Forelimb muscle (tissue), 1 donor: ENCODE results near the gene CLASP1. TPM values are rescaled to one million over a fixed set of nuclear protein-coding genes. Genes with fewer than 3 reads are reported as not detected.
"Not testable (repeated sequence)": the region's sequence is repeated elsewhere in the genome, so short reads cannot be mapped to it uniquely, and the experiment has no call there.

ENCODE experiments used
- DNase-seq: peaks from one replicate; pipeline ENCODE4 v3.0.0-alpha.2; 2013; ENCODE audit warnings: low read depth
- polyA plus RNA-seq: library from polyadenylated mRNA; unstranded; fragments of 120-200 nt; gene quantifications from one replicate; pipeline ENCODE4 v1.2.1, GENCODE V29; 2013; ENCODE audit not compliant: insufficient read length

CLASP1 gene
- polyA plus RNA-seq, 1 donor = 56.7 TPM

GRCh38 chr2:121351521-121352318 lies 297.5 kb downstream of the CLASP1 start:
- no peak for DNase-seq

GRCh38 chr2:121350890-121351289 lies 298.4 kb downstream of the CLASP1 start:
- DNase-seq = no peak

GRCh38 chr2:121350402-121350775 lies 298.9 kb downstream of the CLASP1 start:
- no peak for DNase-seq

- no peak for DNase-seq
Measured at GRCh38 chr2:121349721-121350401, 299.4 kb downstream of the CLASP1 start.

GRCh38 chr2:121348128-121348740 lies 301.0 kb downstream of the CLASP1 start:
- no peak for DNase-seq

GRCh38 chr2:121346859-121347258 lies 302.4 kb downstream of the CLASP1 start:
- no peak for DNase-seq

GRCh38 chr2:121346407-121346806 lies 302.9 kb downstream of the CLASP1 start:
- DNase-seq = no peak

- DNase-seq = no peak
Measured at GRCh38 chr2:121345887-121346286, 303.4 kb downstream of the CLASP1 start.

GRCh38 chr2:121345101-121345500 lies 304.2 kb downstream of the CLASP1 start:
- no peak for DNase-seq

- not testable (repeated sequence) for DNase-seq
Measured at GRCh38 chr2:121343828-121344399, 305.3 kb downstream of the CLASP1 start.

GRCh38 chr2:121343191-121343590 lies 306.1 kb downstream of the CLASP1 start:
- no peak for DNase-seq

- DNase-seq = no peak
Measured at GRCh38 chr2:121342751-121343150, 306.5 kb downstream of the CLASP1 start.

GRCh38 chr2:121340926-121341325 lies 308.3 kb downstream of the CLASP1 start:
- DNase-seq = no peak

- DNase-seq = no peak
Measured at GRCh38 chr2:121338281-121338680, 311.0 kb downstream of the CLASP1 start.

- DNase-seq = no peak
Measured at GRCh38 chr2:121336528-121337294, 312.6 kb downstream of the CLASP1 start.

GRCh38 chr2:121335294-121336290 lies 313.7 kb downstream of the CLASP1 start:
- DNase-seq = no peak

- DNase-seq = no peak
Measured at GRCh38 chr2:121334581-121335293, 314.5 kb downstream of the CLASP1 start.

- DNase-seq = no peak
Measured at GRCh38 chr2:121333834-121334558, 315.3 kb downstream of the CLASP1 start.

GRCh38 chr2:121333231-121333630 lies 316.0 kb downstream of the CLASP1 start:
- no peak for DNase-seq
